HPDE6-E6E7 (cell line): ENCODE results near the gene SH3RF1.

Source experiments
- DNase-seq: peaks from one replicate; pipeline ENCODE4 v3.0.0; 2011; ENCODE audit warnings: missing footprints; ENCODE audit errors: extremely low spot score

Gene SH3RF1

DNA sequence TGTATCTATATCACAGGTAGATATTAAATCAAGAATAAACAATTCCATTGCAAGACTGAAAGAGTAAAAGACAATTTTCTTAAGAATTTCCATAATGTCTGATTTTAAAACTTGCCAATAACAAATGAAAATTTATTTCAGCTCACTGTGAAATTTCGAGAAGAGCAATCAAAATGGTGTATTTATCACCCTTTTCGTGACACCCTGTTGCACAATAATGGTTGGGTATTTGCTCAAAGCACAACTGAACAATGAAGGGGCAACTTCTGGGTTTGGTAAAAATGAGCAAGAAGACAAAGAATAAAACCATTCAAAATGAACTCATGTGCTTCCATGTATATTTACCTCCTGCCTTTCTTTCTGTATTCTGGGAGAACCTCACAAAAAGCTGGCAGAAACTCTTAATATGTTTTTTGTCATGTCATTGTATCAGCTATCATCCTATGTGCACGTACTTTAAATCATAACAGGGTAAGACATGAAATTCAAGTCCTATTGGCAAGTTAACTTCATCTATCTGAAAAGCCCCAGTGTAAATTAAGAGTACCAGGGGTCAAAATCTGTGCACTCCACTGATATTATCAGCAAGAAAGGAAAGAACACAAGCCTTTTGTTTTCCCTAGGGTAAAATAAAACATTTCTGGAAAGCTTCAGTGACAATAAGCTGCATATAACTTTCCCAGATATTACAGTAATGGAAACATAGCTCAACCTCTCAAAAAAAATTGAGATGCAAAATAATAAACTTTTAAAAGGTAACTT lies 133.8 kb downstream of the SH3RF1 start:
- no peak for DNase-seq

GRCh38 chr4:169136330-169136729 lies 134.4 kb downstream of the SH3RF1 start:
- DNase-seq = no peak

- no peak for DNase-seq
Measured at GRCh38 chr4:169135776-169136175, 135.0 kb downstream of the SH3RF1 start.

DNA sequence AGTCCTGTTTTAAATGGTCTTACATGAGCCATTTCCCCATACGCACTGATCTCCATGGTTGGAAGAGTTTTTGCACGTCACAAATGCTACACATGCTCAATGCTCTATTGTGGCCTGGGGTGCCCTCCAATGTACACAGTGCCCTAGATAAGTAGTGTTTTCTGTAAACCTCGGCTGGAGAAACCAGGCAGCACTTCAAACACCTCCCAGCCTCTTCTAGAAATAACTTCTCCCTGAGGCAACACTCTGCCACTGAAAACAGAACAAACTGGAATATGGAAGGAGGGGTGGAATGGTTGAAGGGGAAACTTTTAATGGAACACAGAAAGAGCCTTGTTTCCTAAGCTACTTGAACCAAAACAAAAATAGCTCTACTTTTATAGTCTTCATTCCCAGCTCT lies 136.8 kb downstream of the SH3RF1 start:
- no peak for DNase-seq

GRCh38 chr4:169132561-169133305 lies 138.0 kb downstream of the SH3RF1 start:
- no peak for DNase-seq

GRCh38 chr4:169131556-169132208 lies 139.1 kb downstream of the SH3RF1 start:
- DNase-seq = no peak

DNA sequence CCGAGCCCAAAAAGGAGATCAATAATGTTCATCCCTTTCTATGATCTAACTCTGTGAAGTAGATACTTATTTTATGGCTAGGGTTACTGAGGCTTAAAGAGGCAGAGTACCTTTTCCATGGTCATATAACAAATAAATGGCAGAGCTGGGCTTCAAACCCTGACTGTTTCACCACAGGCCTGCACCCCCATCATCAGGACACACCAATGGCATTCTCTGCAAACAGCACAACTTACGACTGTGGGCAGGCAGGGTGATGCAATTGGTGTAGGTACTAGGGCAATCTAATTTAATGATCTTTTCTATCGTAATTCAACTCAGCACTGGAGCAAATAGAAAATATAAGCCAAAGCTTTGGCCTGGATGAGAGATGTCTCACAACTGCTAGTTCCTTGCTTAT lies 141.9 kb downstream of the SH3RF1 start:
- no peak for DNase-seq

GRCh38 chr4:169127314-169127713 lies 143.4 kb downstream of the SH3RF1 start:
- DNase-seq = no peak

GRCh38 chr4:169124661-169125060 lies 146.1 kb downstream of the SH3RF1 start:
- DNase-seq = no peak

DNA sequence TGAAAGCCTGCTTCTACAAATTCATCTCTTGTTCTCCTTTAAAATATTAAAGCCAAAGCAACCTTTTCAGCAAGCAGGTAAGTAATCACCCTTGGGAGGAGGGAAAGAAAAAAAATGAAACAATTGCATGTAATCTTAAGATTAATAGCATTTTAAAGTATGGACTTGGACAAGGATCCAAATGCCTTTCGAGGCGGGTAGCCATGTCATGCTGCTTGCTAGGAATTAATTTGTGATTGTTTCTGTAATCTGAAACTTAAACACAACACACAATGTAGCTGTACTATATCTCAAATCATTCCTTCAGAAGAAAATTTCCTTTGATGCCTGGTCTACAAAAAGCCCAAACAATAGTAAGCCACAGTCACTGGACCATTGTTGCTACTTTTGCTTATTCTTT lies 148.3 kb downstream of the SH3RF1 start:
- no peak for DNase-seq

GRCh38 chr4:169121861-169122382 lies 148.8 kb downstream of the SH3RF1 start:
- DNase-seq = no peak

GRCh38 chr4:169120624-169121023 lies 150.1 kb downstream of the SH3RF1 start:
- no peak for DNase-seq

DNA sequence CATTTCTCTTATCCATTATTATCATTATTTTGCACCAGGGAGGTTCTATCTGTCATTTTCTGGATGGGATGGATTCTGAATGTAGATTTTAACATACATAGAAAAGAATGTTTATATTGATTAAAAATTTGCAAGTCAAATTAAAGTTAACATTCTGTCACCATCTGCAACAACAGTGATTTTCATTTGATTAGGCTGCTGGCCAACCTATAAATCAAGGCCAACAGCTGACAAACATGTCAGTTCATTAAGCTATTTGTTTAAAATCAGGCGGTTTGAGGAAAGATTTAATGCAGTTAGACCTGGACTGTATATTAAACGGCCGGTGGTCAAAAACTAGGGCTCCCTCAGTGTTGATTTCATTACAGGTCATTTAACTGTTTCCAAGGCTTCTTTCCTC lies 151.2 kb downstream of the SH3RF1 start:
- no peak for DNase-seq

- no peak for DNase-seq
Measured at GRCh38 chr4:169117591-169118081, 153.1 kb downstream of the SH3RF1 start.

- DNase-seq = peak; percentile 27
Measured at GRCh38 chr4:169116270-169116901, 154.4 kb downstream of the SH3RF1 start.

- peak; percentile 97 for DNase-seq
Measured at GRCh38 chr4:169115897-169116254, 154.9 kb downstream of the SH3RF1 start.

- DNase-seq = no peak
Measured at GRCh38 chr4:169115144-169115896, 155.4 kb downstream of the SH3RF1 start.

DNA sequence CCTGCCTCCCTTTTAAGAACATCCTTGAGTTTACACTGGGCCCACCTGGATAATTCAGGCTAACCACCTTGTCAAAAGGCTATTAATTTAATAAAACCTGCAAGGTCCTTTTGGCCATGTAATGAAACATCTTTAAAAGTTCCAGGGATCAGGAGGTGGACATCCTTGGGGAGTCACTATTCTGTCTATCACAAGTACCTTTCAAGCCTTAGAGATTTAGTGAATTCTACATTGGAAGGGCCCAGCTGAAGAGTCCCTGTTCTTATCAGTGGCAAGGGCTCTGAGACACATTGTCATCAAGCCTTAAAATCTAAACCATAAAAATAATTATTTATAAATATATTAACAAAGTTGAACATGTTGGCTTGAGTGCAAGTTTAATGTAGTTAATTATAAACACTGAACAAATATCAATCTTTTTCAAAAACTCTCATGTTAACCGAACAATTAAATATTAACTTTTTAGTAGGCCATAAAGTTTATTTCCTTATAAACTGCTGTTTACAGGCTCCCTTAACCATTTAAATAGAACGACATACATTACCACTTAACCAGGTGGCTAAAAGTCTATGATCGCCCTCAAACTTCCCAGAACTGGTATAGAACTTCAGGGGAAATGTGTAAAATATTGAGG lies 156.3 kb downstream of the SH3RF1 start:
- no peak for DNase-seq

DNA sequence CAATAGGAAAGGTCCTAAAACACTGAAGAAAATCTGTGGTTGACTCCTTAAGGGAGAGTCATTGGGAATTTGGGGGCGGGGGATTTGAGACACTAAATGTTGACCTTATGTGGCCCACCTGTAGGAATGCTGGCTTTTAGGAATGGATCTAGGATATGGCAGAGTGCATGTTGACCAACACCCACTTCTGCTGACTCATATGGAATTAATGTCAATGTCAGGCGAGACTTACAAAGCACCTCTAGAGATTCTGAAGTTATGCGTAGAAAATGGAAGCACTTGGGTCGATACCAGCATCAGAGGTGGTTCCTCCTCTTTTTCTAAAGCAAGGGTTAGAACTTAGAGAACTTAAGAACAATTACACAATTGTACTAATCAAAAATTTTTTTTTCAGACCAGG lies 160.1 kb downstream of the SH3RF1 start:
- DNase-seq = no peak

DNA sequence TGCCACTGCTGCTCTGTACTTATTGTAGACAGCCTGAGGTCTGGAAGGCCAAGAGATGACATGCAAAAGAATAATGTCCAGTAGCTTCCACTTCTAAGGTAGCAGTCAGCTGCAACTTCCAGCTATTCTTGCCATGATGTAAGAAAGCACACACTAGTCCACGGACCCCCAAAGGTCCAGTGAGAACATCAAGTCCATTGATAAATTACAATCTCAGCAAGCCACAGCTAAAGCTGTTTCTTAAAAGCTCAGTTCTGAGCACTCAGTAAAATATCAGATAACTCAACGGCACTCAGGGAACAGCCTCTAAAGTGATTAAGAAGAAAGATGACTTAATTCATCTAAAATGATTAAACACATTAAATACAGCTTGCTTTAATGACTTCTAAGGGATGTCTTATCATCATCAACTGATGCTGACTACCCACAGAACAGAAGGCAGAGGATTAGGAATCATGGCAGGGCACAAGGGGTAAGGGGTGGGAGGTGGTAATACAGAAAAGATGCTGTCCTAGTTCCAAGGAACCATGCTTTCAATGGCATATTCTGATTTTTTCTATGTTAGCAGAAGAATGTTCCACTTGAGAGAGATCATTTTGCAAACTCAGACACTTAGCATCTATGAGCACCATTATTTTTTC lies 161.6 kb downstream of the SH3RF1 start:
- DNase-seq = no peak
